ENCODE data around the gene KAT2B.
"Not testable (repeated sequence)": the region's sequence is repeated elsewhere in the genome, so short reads cannot be mapped to it uniquely, and the experiment has no call there.

GRCh38 chr3:20045141-20045540 lies 4.9 kb downstream of the KAT2B start:
- TF ChIP-seq CTCF, EP300, POLR2A, POLR2AphosphoS5 (IDR thresholded peaks at IDR 0.05): not testable (repeated sequence)
